OCI-LY1 (cell line): ENCODE data around the gene SELENOO.
A peak's percentile ranks its signal among the peaks of the same experiment; 100 is the strongest.

Source experiments
- H2AFZ ChIP-seq: fragments of 200-600 bp; sonication (generic), shearing (Covaris generic); 2 replicates; pipeline ENCODE4 v1.6.0; 2014; ENCODE audit warnings: antibody characterized with exemption, mild to moderate bottlenecking, low read length
- H3F3A ChIP-seq: fragments of 200-600 bp; sonication (generic), shearing (Covaris generic); 2 replicates; pipeline ENCODE4 v1.6.0; 2014; ENCODE audit warnings: mild to moderate bottlenecking, antibody characterized with exemption, low read length, moderate library complexity; ENCODE audit not compliant: insufficient read depth
- H3K27ac ChIP-seq: fragments of 200-600 bp; sonication (generic); 2 replicates; pipeline ENCODE4 v1.5.1; 2014; ENCODE audit warnings: low read length, mixed run types, mild to moderate bottlenecking, low read depth; ENCODE audit not compliant: poor library complexity, severe bottlenecking
- H3K27me3 ChIP-seq: fragments of 200-600 bp; sonication (generic); 2 replicates; pipeline ENCODE4 v1.6.0; 2014; ENCODE audit warnings: antibody characterized with exemption, mild to moderate bottlenecking, low read length, moderate library complexity; ENCODE audit not compliant: insufficient read depth
- H3K36me3 ChIP-seq: fragments of 200-600 bp; sonication (generic); 2 replicates; pipeline ENCODE4 v1.6.1; 2014; ENCODE audit warnings: mild to moderate bottlenecking, antibody characterized with exemption, low read length, moderate library complexity, mixed read lengths; ENCODE audit not compliant: insufficient read depth
- H3K4me1 ChIP-seq: fragments of 200-600 bp; sonication (generic); 2 replicates; pipeline ENCODE4 v1.5.1; 2014; ENCODE audit warnings: mild to moderate bottlenecking, low read length, moderate library complexity; ENCODE audit not compliant: insufficient read depth, severe bottlenecking
- H3K4me2 ChIP-seq: fragments of 200-600 bp; sonication (generic), shearing (Covaris generic); 2 replicates; pipeline ENCODE4 v1.6.1; 2014; ENCODE audit warnings: low read length
- H3K4me3 ChIP-seq: fragments of 200-600 bp; sonication (generic); 2 replicates; pipeline ENCODE4 v1.5.1; 2014; ENCODE audit warnings: low read length, low read depth, mild to moderate bottlenecking, mixed read lengths; ENCODE audit not compliant: poor library complexity, severe bottlenecking
- H3K79me2 ChIP-seq: fragments of 200-600 bp; shearing (Covaris generic); 2 replicates; pipeline ENCODE4 v1.6.1; 2016; ENCODE audit warnings: mixed run types, low read length, mixed read lengths; ENCODE audit not compliant: insufficient read depth
- H3K9ac ChIP-seq: fragments of 200-600 bp; sonication (generic), shearing (Covaris generic); 2 replicates; pipeline ENCODE4 v1.6.1; 2014; ENCODE audit warnings: mild to moderate bottlenecking, low read length, mixed read lengths
- H3K9me2 ChIP-seq: fragments of 200-600 bp; sonication (generic), shearing (Covaris generic); 2 replicates; pipeline ENCODE4 v1.6.1; 2014; ENCODE audit warnings: low read depth, mild to moderate bottlenecking, low read length, mixed read lengths
- H3K9me3 ChIP-seq: fragments of 200-600 bp; shearing (Covaris generic); 2 replicates; pipeline ENCODE4 v1.6.1; 2014; ENCODE audit warnings: low read length, mixed read lengths
- H4K20me1 ChIP-seq: fragments of 200-600 bp; sonication (generic), shearing (Covaris generic); 2 replicates; pipeline ENCODE4 v1.6.0; 2016; ENCODE audit warnings: mild to moderate bottlenecking, low read length; ENCODE audit not compliant: insufficient read depth
- EZH2 ChIP-seq: fragments of 200-600 bp; sonication (generic), shearing (Covaris generic); IDR thresholded peaks from 2 replicates; pipeline ENCODE4 v1.8.0; 2017; ENCODE audit warnings: borderline replicate concordance, mixed run types, mild to moderate bottlenecking, antibody characterized with exemption, low read length, moderate library complexity, mixed read lengths
- TF ChIP-seq, protein P1 (sequence below): fragments of 200-600 bp; sonication (generic), shearing (Covaris generic); IDR thresholded peaks from 2 replicates; pipeline ENCODE4 v1.5.1; 2017; ENCODE audit warnings: mild to moderate bottlenecking, antibody characterized with exemption, low read length, moderate library complexity, mixed read lengths

The SELENOO gene

GRCh38 chr22:50175921-50176849 lies 24.6 kb upstream of the SELENOO start:
- Histone ChIP-seq H3K27me3 (no peaks in the 10 kb centered on the region; the same call in 1 of the 2 replicates), H3K9me2 (no peaks in the 10 kb centered on the region), H3K4me1 (peaks cover 24% of the 10 kb centered on the region), H3K9ac (no peak overlapping the region; the same call in 1 of the 2 replicates), H3K4me3 (no peak overlapping the region), H2AFZ (no peak overlapping the region), H3K4me2 (peak overlapping the region; percentile 19; the same call in 1 of the 2 replicates), H3F3A (peaks cover 4% of the 10 kb centered on the region; the same call in 1 of the 2 replicates), H3K27ac (no peak overlapping the region), H3K79me2 (no peaks in the 10 kb centered on the region), H4K20me1 (no peaks in the 10 kb centered on the region), H3K9me3 (no peaks in the 10 kb centered on the region), H3K36me3 (no peaks in the 10 kb centered on the region)
- no peak for TF ChIP-seq EZH2
- TF ChIP-seq, protein P1, sequence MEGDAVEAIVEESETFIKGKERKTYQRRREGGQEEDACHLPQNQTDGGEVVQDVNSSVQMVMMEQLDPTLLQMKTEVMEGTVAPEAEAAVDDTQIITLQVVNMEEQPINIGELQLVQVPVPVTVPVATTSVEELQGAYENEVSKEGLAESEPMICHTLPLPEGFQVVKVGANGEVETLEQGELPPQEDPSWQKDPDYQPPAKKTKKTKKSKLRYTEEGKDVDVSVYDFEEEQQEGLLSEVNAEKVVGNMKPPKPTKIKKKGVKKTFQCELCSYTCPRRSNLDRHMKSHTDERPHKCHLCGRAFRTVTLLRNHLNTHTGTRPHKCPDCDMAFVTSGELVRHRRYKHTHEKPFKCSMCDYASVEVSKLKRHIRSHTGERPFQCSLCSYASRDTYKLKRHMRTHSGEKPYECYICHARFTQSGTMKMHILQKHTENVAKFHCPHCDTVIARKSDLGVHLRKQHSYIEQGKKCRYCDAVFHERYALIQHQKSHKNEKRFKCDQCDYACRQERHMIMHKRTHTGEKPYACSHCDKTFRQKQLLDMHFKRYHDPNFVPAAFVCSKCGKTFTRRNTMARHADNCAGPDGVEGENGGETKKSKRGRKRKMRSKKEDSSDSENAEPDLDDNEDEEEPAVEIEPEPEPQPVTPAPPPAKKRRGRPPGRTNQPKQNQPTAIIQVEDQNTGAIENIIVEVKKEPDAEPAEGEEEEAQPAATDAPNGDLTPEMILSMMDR = no peak

GRCh38 chr22:50176850-50177536 lies 23.8 kb upstream of the SELENOO start:
- Histone ChIP-seq H2AFZ (no peak overlapping the region), H3K9ac (no peak overlapping the region), H3K9me2 (no peaks in the 10 kb centered on the region), H3K9me3 (no peaks in the 10 kb centered on the region), H3K4me2 (no peak overlapping the region), H3K27me3 (peaks cover under 1% of the 10 kb centered on the region; the same call in 1 of the 2 replicates), H3K4me1 (peaks cover 24% of the 10 kb centered on the region), H3F3A (peaks cover 4% of the 10 kb centered on the region; the same call in 1 of the 2 replicates), H3K27ac (no peak overlapping the region), H3K79me2 (no peaks in the 10 kb centered on the region), H3K36me3 (no peaks in the 10 kb centered on the region), H4K20me1 (no peaks in the 10 kb centered on the region), H3K4me3 (no peak overlapping the region)
- TF ChIP-seq EZH2 = no peak
- TF ChIP-seq, protein P1 = no peak

- Histone ChIP-seq H3K9me3 (no peaks in the 10 kb centered on the region), H3K9ac (no peak overlapping the region), H3K79me2 (no peaks in the 10 kb centered on the region), H3F3A (no peaks in the 10 kb centered on the region), H3K27me3 (peaks cover 4% of the 10 kb centered on the region; the same call in 1 of the 2 replicates), H4K20me1 (no peaks in the 10 kb centered on the region), H3K36me3 (no peaks in the 10 kb centered on the region), H3K9me2 (no peaks in the 10 kb centered on the region), H3K4me2 (no peak overlapping the region), H2AFZ (no peak overlapping the region), H3K4me3 (no peak overlapping the region), H3K27ac (no peak overlapping the region), H3K4me1 (peaks cover 24% of the 10 kb centered on the region)
- TF ChIP-seq, protein P1 = no peak
- TF ChIP-seq EZH2 = no peak
Measured at GRCh38 chr22:50177537-50178470, 23.0 kb upstream of the SELENOO start.
